Measurements from ENCODE around the gene DCANP1.

DCANP1 gene

DNA sequence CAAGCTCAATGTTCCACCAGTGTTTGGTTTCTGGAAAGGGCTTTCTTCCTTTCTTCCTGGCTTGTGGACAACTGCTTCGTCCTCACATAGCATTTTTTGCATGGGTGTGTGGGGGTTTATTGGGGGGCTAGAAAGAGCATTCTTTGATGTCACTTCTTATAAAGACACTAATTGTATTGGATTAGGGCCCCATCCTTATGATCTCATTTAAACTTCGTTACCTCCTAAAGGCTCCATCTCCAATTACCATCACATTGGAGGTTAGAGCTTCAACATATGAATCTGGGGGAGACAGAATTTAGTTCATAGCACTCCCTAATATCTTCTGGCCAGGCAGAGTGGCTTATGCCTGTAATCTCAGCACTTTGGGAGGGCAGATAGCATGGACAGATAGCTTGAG, 42.1 kb downstream of the DCANP1 start:
- no peak for DNase-seq

DNA sequence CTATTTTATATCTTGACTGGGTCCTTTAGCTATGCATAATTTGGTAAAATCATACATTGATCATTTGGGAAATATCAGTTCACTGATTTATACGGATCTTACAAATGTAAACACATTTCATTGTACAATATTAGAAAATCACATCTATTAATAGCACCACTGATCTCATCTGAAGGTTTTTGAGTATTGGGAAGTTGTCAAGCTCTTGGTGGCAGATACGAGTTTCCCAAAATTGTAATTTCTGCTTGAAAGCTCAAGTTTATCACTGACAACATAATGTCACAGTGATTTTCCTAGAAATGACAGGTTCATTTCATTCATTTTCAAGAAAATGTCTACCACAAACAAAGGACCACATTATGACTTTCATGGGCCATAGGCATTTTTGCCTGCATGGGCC, 45.1 kb downstream of the DCANP1 start:
- DNase-seq, result no peak

DNA sequence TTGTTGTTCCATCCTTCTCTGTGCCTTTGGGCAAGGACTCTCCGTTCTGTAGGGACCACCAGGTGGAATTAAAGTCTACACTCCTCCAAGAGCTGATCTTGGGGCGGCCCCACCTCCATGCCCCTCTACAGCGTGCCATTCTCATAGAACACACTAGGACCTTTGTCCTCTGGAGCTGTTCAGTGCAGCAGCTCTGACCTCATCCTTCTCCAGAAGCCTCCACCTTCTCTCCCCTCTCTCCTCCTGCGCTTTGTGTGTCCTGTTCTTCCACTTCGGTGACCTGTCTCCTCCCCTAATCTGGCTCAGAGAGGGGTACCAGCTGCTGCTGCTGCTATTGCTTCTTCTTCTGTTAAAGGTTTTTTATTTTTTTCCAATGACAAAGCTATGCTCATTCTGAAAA, 46.3 kb downstream of the DCANP1 start:
- DNase-seq, result no peak

DNA sequence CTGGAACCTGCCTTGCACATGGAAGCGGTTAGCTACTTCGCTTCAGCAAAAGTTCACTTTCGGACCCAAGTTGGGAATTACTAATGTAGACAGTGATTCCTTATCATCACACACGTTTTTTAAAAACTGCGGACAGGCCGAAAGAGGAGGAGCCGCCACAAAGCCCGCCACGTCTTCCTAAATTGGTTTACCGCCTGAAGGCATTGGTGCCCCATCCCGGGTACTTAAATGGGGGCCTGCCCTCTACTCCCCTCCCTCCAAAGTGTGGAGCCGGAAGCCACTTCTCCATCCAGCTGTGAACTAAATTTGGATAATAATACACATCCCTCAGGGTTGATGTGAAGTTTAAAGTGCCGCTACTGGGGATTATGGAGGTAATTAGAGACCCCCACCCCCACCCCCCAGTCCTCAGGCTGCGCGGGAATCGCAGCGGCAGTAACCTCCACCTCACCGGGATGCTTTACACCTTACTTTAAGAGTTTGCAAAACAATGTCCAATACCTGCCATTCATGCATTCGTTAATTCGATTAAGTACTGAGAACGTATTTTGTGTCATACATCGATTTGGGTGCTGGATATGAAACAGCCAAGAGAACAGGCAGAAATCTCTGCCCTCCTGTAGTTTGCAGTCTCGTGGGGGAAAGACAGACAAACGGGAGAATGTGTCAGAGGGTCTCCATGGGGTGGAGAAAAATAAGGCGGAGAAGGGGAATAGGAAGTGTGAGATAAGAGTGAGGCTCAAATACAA, 47.2 kb downstream of the DCANP1 start:
- DNase-seq, result no peak

DNA sequence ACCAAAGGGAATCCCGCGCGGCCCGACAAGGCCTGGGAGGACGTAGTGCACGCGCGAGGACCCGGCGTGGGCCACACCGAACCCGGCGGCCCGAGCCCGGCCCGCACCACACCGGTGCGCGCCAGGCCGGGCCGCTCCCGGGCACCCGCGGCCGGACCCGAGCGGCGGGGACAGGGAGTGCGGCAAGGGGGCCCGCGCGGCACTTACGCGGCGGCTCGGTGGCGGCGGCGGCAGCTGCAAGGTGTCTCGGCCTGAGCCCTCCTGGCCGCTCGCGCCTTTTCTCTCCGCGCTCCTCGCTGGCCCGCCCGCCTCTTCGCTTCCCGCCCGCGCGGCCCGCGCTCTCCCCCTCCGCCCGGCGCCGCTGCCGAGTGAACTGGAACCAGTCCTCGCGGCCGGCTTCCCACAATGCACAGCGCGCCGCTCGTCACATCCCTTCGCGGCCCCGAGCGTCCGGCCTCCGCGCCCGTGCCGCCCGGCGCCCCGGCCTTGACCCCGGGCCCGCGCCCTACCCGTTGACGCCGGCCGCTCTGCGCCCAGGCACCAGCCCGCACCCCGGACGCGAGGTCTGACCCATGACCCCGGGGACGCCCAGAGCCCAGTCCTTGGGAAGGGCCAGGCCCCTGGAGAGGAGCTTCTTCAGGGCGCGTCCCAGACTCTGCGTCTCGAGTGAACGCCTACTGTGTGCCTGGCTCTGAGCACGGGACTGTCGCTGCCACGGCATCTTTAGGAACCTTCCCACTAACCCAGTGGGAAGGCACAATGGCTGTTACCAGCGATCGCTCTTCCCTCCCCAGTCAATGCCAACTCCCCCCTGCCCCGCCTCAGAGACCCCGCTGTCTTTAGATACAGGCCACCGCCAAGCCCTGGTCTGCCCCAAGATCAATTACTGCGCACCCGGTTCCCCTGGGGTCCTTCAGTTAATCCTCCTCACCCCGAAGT, 48.0 kb downstream of the DCANP1 start, which contains the start of gene MACROH2A1:
Gene MACROH2A1 (minus strand): TSS at position 377 of the 939 bp plus-strand sequence. CDS start 10,138 bp downstream, outside the sequence.
- DNase-seq, result peak; percentile 77

DNA sequence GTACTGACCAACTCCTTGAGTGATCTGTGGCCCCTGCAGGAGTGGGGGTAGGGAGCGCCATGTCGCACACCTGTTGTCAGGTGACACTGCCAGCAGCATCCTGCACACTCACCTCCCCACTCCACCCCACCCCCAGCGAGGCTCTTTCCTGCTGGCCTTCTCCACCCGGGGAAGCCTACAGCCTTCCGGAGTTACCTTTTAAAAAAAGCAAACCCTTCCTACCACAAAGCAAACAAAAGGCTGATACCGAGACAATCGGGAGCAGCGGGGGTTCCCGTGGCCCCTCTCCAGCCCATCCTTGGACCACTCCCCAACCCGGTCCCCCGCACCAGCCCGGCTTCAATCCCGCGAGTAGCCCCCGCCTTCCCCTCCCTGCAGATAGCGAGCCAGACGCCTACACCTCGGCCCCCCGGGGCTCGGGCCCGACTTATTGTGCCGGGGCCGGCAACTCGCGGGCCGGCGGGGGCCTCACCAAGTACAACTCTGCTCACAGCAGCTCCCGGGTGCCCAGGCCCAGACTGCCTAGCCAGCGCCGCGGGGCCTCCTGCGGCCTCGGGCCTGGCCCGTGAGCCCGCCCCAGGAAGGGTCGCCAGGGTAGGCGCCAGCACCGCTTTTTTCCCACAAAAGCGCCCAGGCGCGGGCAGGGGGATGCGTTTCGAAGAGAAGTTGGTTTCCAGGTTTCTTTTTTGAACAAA, 48.8 kb downstream of the DCANP1 start:
- peak; percentile 51 for DNase-seq

DNA sequence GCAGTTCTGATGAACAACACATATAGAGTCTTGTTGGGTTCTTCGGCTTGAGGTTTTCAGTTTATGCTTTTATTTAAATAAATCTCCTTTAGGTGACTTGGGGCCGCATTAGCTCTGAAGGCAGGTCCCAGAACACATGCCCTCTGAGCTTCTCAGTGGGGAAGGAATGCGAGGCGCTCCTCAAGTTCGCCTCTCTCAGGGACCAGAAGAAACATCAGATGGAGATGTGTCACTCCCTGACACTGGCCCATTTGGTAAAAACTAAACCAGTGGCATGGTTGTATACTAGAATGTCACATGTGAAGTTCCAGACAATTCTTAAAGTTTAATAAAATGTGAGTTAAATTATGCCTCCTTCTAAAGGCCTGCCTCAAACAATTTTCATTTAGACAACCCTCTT, 50.1 kb downstream of the DCANP1 start:
- DNase-seq, result no peak

DNA sequence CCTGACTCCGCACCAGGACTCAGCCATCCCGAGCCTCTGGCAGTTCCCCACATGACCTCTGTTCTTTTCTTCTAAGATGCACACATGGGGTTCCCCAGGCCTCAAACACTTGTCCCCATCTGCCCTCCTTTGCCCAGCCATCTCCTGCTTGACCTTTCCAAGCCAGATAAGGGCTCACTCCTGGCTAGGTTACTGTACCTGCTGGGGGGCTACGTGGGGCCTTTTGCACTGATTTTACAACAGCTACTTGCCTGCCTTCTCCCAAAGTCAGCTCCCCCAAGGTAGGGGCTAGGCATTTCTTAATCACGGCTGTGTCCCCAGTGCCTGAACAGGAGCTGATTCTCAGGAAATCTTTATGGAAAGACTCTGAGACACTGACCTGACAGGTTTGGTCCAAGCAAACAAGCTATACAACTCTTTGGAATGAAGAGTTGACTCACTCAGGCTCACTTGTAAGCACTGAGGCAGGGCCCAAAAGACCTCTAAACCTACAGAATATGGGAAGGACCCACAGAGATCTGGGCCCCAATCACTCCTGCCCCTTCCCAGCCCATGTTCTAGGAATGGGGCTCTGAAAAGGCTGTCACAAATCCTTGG, 50.6 kb downstream of the DCANP1 start:
- DNase-seq, result no peak

DNA sequence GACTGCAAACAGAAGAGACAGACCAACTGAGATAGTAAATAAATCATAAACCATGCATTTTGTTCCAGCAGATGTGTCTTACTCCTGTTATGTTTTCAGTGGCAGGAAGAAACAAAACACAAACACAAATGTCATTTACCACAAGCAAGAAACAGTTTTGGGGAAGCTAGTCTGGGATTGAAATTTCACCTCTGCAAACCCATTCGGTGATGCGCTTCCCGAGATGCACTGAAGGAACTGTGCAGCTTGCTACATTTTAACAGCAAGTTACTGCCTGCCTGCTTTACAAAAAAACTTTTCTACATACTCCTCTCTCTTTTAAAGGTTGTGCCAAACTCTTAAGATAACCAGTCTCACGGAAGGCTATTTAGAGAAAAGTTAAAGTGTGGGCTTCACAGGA, 51.3 kb downstream of the DCANP1 start:
- DNase-seq, result no peak

DNA sequence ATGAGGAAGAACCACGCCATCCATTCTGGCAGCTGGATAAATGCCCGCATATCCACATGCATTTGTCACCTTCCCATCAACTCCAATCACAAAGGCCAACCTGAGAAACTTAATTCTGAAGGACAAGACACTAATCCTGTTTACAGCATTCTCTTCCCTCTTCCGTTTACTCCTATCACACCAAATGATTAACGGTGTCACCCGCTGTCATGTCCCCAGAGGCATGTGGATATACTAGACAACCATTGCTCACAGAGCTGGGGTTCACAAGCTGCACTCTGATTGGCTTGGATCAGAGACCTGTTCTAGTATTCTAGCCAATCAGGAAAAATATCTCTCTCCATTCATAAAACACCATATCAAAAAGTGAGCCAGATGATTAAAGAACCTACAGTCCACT, 51.7 kb downstream of the DCANP1 start:
- DNase-seq, result no peak
